A549 (cell line): ENCODE results near the gene NUDCD3. TPM values are rescaled to one million over a fixed set of nuclear protein-coding genes. Genes with fewer than 3 reads are reported as not detected.
A peak's percentile ranks its signal among the peaks of the same experiment; 100 is the strongest.

Experiments
- ATAC-seq, 2 experiments: fragments of 200-7000 bp in 1 of 2; fragments of >200 bp in 1 of 2; cut with Nextera tagmentation in 1 of 2; cut with Tn5 transposase in 1 of 2; 3 replicates each; pipeline versions ENCODE4 v1.8.0 to v1.9.1; 2018 to 2020; ENCODE audit warnings: mild to moderate bottlenecking in 1 of 2, moderate library complexity in 1 of 2
- CTCF ChIA-PET: fragments of 300-600 bp; sonication (Branson Sonifier 250); formaldehyde crosslinking; extraction: SDS; loops from one replicate; lab custom pipeline; 2021; ENCODE audit warnings: antibody characterized with exemption, inconsistent platforms; lab: Yijun Ruan, JAX
- POLR2A ChIA-PET: fragments of 350-600 bp; formaldehyde crosslinking; extraction: SDS; loops from one replicate; lab custom pipeline; 2021; ENCODE audit warnings: antibody characterized with exemption, inconsistent platforms; lab: Yijun Ruan, JAX
- DNase-seq, 2 experiments: peaks; one replicate each; pipeline versions ENCODE4 v3.0.0 to v3.0.0-alpha.2; 2011 to 2016; ENCODE audit warnings: low read depth in 1 of 2, low spot score in 1 of 2
- FAIRE-seq: peaks from 2 replicates; lab custom pipeline; 2011; peaks lifted over from hg19 to GRCh38; lab: Jason Lieb, UNC
- H3K27ac ChIP-seq, 2 experiments: fragments of >200 bp; sonication (Bioruptor Twin); formaldehyde crosslinking; 3 replicates each; pipeline ENCODE4 v1.5.1; 2016 to 2017
- H3K4me1 ChIP-seq: fragments of >200 bp; sonication (Bioruptor Twin); formaldehyde crosslinking; 3 replicates; pipeline ENCODE4 v1.6.1; 2016
- H3K4me2 ChIP-seq: fragments of >200 bp; sonication (Bioruptor Twin); formaldehyde crosslinking; 3 replicates; pipeline ENCODE4 v1.6.1; 2016
- H3K4me3 ChIP-seq: fragments of >200 bp; sonication (Bioruptor Twin); formaldehyde crosslinking; 3 replicates; pipeline ENCODE4 v1.5.1; 2016
- H3K9me3 ChIP-seq: fragments of >200 bp; sonication (Bioruptor Twin); formaldehyde crosslinking; 3 replicates; pipeline ENCODE4 v1.6.1; 2016
- CBX2 ChIP-seq: fragments of 200-600 bp; sonication (generic); IDR thresholded peaks from 2 replicates; pipeline ENCODE4 v1.6.1; 2016; ENCODE audit warnings: low read depth, mild to moderate bottlenecking, borderline replicate concordance
- CBX8 ChIP-seq: fragments of 200-600 bp; sonication (generic); IDR thresholded peaks from 2 replicates; pipeline ENCODE4 v1.6.1; 2016
- CHD2 ChIP-seq: fragments of 150-350 bp; IDR thresholded peaks from 2 replicates; pipeline ENCODE4 v1.6.1; 2014; ENCODE audit warnings: low read length; ENCODE audit not compliant: partially characterized antibody
- CHD4 ChIP-seq: fragments of 200-600 bp; sonication (generic); IDR thresholded peaks from 2 replicates; pipeline ENCODE4 v1.6.1; 2016; ENCODE audit warnings: antibody characterized with exemption, mild to moderate bottlenecking, borderline replicate concordance
- EP300 ChIP-seq, 2 experiments: fragments of >200 bp; sonication (Bioruptor Twin); formaldehyde crosslinking; IDR thresholded peaks; 2 replicates in 1 of 2; 3 replicates in 1 of 2; pipeline ENCODE4 v1.6.1; 2016 to 2017
- ESRRA ChIP-seq: fragments of 150-350 bp; IDR thresholded peaks from 2 replicates; pipeline ENCODE4 v1.6.1; 2014; ENCODE audit warnings: mild to moderate bottlenecking, low read length, borderline replicate concordance
- FOXS1 ChIP-seq: fragments of 250-450 bp; sonication (Bioruptor Pico); IDR thresholded peaks from 2 replicates; pipeline ENCODE4 v1.5.0; 2020; ENCODE audit warnings: mild to moderate bottlenecking, moderate library complexity
- GATA3 ChIP-seq: IDR thresholded peaks from 2 replicates; pipeline ENCODE4 v1.6.1; 2012; ENCODE audit warnings: borderline replicate concordance
- HDAC2 ChIP-seq: fragments of 200-600 bp; sonication (generic); IDR thresholded peaks from 2 replicates; pipeline ENCODE4 v1.6.1; 2016
- HEYL ChIP-seq: fragments of 250-450 bp; sonication (Bioruptor Pico); IDR thresholded peaks from 2 replicates; pipeline ENCODE4 v1.8.0; 2021; ENCODE audit warnings: mild to moderate bottlenecking, moderate library complexity
- HMGXB4 ChIP-seq: fragments of 250-450 bp; sonication (Bioruptor Pico); IDR thresholded peaks from 2 replicates; pipeline ENCODE4 v1.5.0; 2021; ENCODE audit warnings: mild to moderate bottlenecking, moderate library complexity, borderline replicate concordance
- HOXA7 ChIP-seq: fragments of 250-450 bp; sonication (Bioruptor Pico); IDR thresholded peaks from 2 replicates; pipeline ENCODE4 v1.5.0; 2020; ENCODE audit warnings: mild to moderate bottlenecking, moderate library complexity
- HOXB5 ChIP-seq: fragments of 250-450 bp; sonication (Bioruptor Pico); IDR thresholded peaks from 2 replicates; pipeline ENCODE4 v1.5.0; 2020; ENCODE audit warnings: mild to moderate bottlenecking, moderate library complexity
- JUNB ChIP-seq: fragments of >200 bp; sonication (Bioruptor Twin); formaldehyde crosslinking; IDR thresholded peaks from 2 replicates; pipeline ENCODE4 v1.6.1; 2016
- KDM1A ChIP-seq: fragments of 200-600 bp; sonication (generic); IDR thresholded peaks from 2 replicates; pipeline ENCODE4 v1.6.1; 2016; ENCODE audit warnings: low read depth, mild to moderate bottlenecking
- MAFK ChIP-seq: fragments of 450-650 bp; IDR thresholded peaks from 2 replicates; pipeline ENCODE4 v1.6.1; 2014; ENCODE audit not compliant: partially characterized antibody
- MAZ ChIP-seq: fragments of 150-350 bp; IDR thresholded peaks from 2 replicates; pipeline ENCODE4 v1.6.1; 2014; ENCODE audit warnings: antibody characterized with exemption, low read depth, low read length, borderline replicate concordance
- POLR2A ChIP-seq: IDR thresholded peaks from 2 replicates; pipeline ENCODE4 v1.6.1; 2012; ENCODE audit warnings: mild to moderate bottlenecking, low read length
- REST ChIP-seq: fragments of 200-600 bp; sonication (generic); IDR thresholded peaks from 2 replicates; pipeline ENCODE4 v1.6.1; 2016; ENCODE audit warnings: antibody characterized with exemption, mild to moderate bottlenecking, moderate library complexity
- RFX5 ChIP-seq: fragments of 450-650 bp; IDR thresholded peaks from 2 replicates; pipeline ENCODE4 v1.7.1; 2014; ENCODE audit warnings: antibody characterized with exemption, mild to moderate bottlenecking, moderate library complexity
- RNF2 ChIP-seq: fragments of 200-600 bp; sonication (generic); IDR thresholded peaks from 2 replicates; pipeline ENCODE4 v1.6.1; 2016; ENCODE audit warnings: low read depth, mild to moderate bottlenecking, antibody characterized with exemption, moderate library complexity, borderline replicate concordance
- SMC3 ChIP-seq: fragments of >200 bp; sonication (Bioruptor Twin); formaldehyde crosslinking; IDR thresholded peaks from 3 replicates; pipeline ENCODE4 v1.6.1; 2018; ENCODE audit warnings: inconsistent platforms
- SREBF2 ChIP-seq: fragments of 450-650 bp; IDR thresholded peaks from 2 replicates; pipeline ENCODE4 v1.6.1; 2014; ENCODE audit warnings: mild to moderate bottlenecking, moderate library complexity
- ZFP36 ChIP-seq: fragments of 450-650 bp; IDR thresholded peaks from 2 replicates; pipeline ENCODE4 v1.6.1; 2014; ENCODE audit warnings: borderline replicate concordance; ENCODE audit not compliant: partially characterized antibody
- ZNF302 ChIP-seq: fragments of 250-450 bp; sonication (Bioruptor Pico); IDR thresholded peaks from 2 replicates; pipeline ENCODE4 v1.9.0; 2021; ENCODE audit warnings: inconsistent platforms, mild to moderate bottlenecking, moderate library complexity
- WGBS: methylation state at CpG from one replicate; pipeline ENCODE4 v1.1.6; 2017; ENCODE audit errors: missing lambda C conversion rate; 5-methylcytosine and 5-hydroxymethylcytosine counted together
- polyA plus RNA-seq, 4 experiments: library from polyadenylated mRNA; depleted of rRNA in 3 of 4; stranded (reverse); fragments of >200 nt; fragmentation: RNase III in 1 of 4; extraction: RNeasy Plus Mini Kit Qiagen cat#74134 plus additional on column Dnase treatment in 1 of 4; gene quantifications; 2 replicates in 3 of 4; 3 replicates in 1 of 4; pipeline ENCODE4 v1.2.3, GENCODE V29; 2011 to 2017

The NUDCD3 gene
- polyA plus RNA-seq, 2 of the 4 experiments (the other 2 are of a cell fraction), result 44.3 to 66.3 TPM

- peak in 1 of 2 experiments; percentile 36; a peak in 1 of 6 replicates for ATAC-seq
- 0 out of 3 replicates have a peak, but pooled peaks cover 3% of the 10 kb centered on the region for H3K4me1 ChIP-seq
- no peak for FAIRE-seq
- ChIA-PET POLR2A (no interaction called here), CTCF (interaction anchor here (0.7 to 3.6 kb wide), 2 partner anchors 63 to 233 kb away, joined by 3 to 23 read pairs; no protein-coding TSS in a partner anchor)
- H3K9me3 ChIP-seq, result no peaks in the 10 kb centered on the region
- no peak overlapping the region for H3K4me3 ChIP-seq
- TF ChIP-seq SMC3 (no peak), JUNB (no peak), HMGXB4 (CRISPR knock-in tag) (no peak), ZNF302 (CRISPR knock-in tag) (no peak), RFX5 (no peak), HOXA7 (CRISPR knock-in tag) (no peak), MAFK (no peak)
- H3K27ac ChIP-seq, result no peak overlapping the region
- H3K4me2 ChIP-seq, result no peak overlapping the region
- WGBS, result 79% methylated on average over 3 of the region's 3 CpGs
- DNase-seq, result peak in 1 of 2 experiments; percentile 21
Measured at GRCh38 chr7:44473295-44473694, 17.2 kb downstream of the NUDCD3 start.

DNA sequence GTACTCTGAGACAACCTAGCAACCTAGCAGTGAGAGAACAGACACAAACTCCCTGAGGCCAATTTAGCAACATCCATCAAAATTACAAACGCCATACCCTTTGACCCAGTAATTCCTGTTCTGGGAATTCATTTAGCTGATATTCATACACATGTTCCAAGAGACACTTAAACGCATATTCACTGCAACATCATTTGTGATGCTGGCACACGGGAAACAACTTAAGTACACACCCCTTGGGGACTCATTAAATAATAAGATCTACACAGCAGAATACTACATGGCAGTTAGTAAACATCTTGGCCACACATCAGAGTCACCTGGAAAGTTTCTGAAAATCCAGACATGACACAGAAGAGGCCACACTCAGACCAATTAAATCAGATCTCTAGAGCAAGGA is 17.6 kb downstream of the NUDCD3 start:
- WGBS, result 85% methylated on average over 3 of the region's 3 CpGs
- 0 out of 3 replicates have a peak, but pooled peaks cover 3% of the 10 kb centered on the region for H3K4me1 ChIP-seq
- ATAC-seq, result no peak
- CTCF ChIA-PET, result interaction anchor here (0.7 kb wide), 1 partner anchor 63 kb away, joined by 3 read pairs; no protein-coding TSS in a partner anchor
- H3K9me3 ChIP-seq, result no peaks in the 10 kb centered on the region
- H3K4me2 ChIP-seq, result no peak overlapping the region
- FAIRE-seq, result no peak
- POLR2A ChIA-PET, result no interaction called here
- H3K27ac ChIP-seq, result no peak overlapping the region
- TF ChIP-seq RFX5 (no peak), REST (no peak), CBX2 (no peak), HDAC2 (no peak), SREBF2 (no peak), GATA3 (no peak), MAZ (no peak), CHD4 (no peak), POLR2A (no peak), HEYL (CRISPR knock-in tag) (no peak), SMC3 (no peak)
- TF ChIP-seq, all 56 proteins: peak for 0
- no peak for DNase-seq
- H3K4me3 ChIP-seq, result no peak overlapping the region

DNA sequence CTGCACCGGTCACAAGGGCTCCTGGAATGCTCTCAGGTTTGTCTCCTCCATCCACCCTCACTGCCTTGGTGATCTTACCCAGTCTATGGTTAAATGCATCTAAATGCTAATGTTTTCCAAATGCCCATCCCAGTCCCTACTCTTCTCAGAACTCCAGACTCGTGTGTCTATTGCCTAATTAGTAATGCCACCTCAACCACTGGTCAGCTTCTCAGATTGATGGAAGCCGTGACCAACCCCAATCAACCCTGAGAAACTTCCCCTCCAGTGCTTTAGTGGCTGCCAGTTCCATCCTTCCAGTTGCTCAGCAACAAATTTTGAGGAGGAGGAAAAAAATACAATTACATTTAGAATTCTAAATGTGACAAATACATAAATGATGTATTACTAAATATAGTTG is 18.6 kb downstream of the NUDCD3 start:
- ATAC-seq, result no peak
- H3K4me3 ChIP-seq, result no peak overlapping the region
- H3K9me3 ChIP-seq, result no peaks in the 10 kb centered on the region
- H3K4me1 ChIP-seq, result no peaks in the 10 kb centered on the region
- ChIA-PET CTCF (interaction anchor here (3.5 kb wide), 1 partner anchor 231 kb away, joined by 20 read pairs; no protein-coding TSS in a partner anchor), POLR2A (no interaction called here)
- TF ChIP-seq POLR2A (no peak), ESRRA (no peak), SMC3 (no peak), CBX8 (no peak), ZNF302 (CRISPR knock-in tag) (no peak), MAZ (no peak), KDM1A (no peak), HOXB5 (CRISPR knock-in tag) (no peak), MAFK (no peak), RNF2 (no peak), ZFP36 (no peak), FOXS1 (CRISPR knock-in tag) (no peak), EP300 (IDR thresholded peaks at IDR 0.05) (no peak), CHD2 (no peak), SREBF2 (no peak), JUNB (no peak)
- no peak for DNase-seq
- FAIRE-seq, result no peak
- no peak overlapping the region for H3K4me2 ChIP-seq
- no peak overlapping the region for H3K27ac ChIP-seq
- WGBS, result 88% methylated on average over 3 of the region's 3 CpGs
